Hindlimb muscle (tissue), 1 donor: ENCODE results near the gene KTN1. TPM values are rescaled to one million over a fixed set of nuclear protein-coding genes. Genes with fewer than 3 reads are reported as not detected.

Source experiments
- DNase-seq: peaks from one replicate; pipeline ENCODE4 v3.0.0-alpha.2; 2013
- polyA plus RNA-seq: library from polyadenylated mRNA; unstranded; fragments of 120-200 nt; gene quantifications from one replicate; pipeline ENCODE4 v1.2.1, GENCODE V29; 2013; ENCODE audit not compliant: insufficient read length

The KTN1 gene
- 141 TPM for polyA plus RNA-seq

GRCh38 chr14:55579724-55580469 is at the start of gene KTN1:
Gene KTN1 (plus strand): TSS chr14:55580207. CDS start chr14:55612049, 31,842 bp downstream.
- peak; percentile 82 for DNase-seq

- DNase-seq: no peak
These were observed 49.5 kb upstream of the KTN1 start for GRCh38 chr14:55530464-55530863.

- DNase-seq: no peak
These were observed 47.2 kb upstream of the KTN1 start for GRCh38 chr14:55532645-55533344.

GRCh38 chr14:55533960-55534359 is 46.0 kb upstream of the KTN1 start:
- no peak for DNase-seq

GRCh38 chr14:55535516-55536203 is 44.3 kb upstream of the KTN1 start:
- DNase-seq: no peak

- DNase-seq: no peak
These were observed 43.8 kb upstream of the KTN1 start for GRCh38 chr14:55536204-55536708.

GRCh38 chr14:55537782-55538181 is 42.2 kb upstream of the KTN1 start:
- DNase-seq: no peak

- DNase-seq: no peak
These were observed 40.0 kb upstream of the KTN1 start for GRCh38 chr14:55539975-55540374.

- no peak for DNase-seq
These were observed 38.9 kb upstream of the KTN1 start for GRCh38 chr14:55540847-55541773.

GRCh38 chr14:55545779-55546178 is 34.2 kb upstream of the KTN1 start:
- no peak for DNase-seq

GRCh38 chr14:55546212-55546874 is 33.7 kb upstream of the KTN1 start:
- DNase-seq: no peak

- DNase-seq: no peak
These were observed 32.2 kb upstream of the KTN1 start for GRCh38 chr14:55547650-55548315.

GRCh38 chr14:55553791-55554190 is 26.2 kb upstream of the KTN1 start:
- DNase-seq: no peak

- DNase-seq: peak; percentile 47
These were observed 22.9 kb upstream of the KTN1 start for GRCh38 chr14:55556929-55557623.

GRCh38 chr14:55562135-55562534 is 17.9 kb upstream of the KTN1 start:
- no peak for DNase-seq

- no peak for DNase-seq
These were observed 11.4 kb upstream of the KTN1 start for GRCh38 chr14:55568618-55569017.

- no peak for DNase-seq
These were observed 8.7 kb upstream of the KTN1 start for GRCh38 chr14:55571125-55571889.

- DNase-seq: no peak
These were observed 7.4 kb upstream of the KTN1 start for GRCh38 chr14:55572578-55572977.

GRCh38 chr14:55574988-55575387 is 5.0 kb upstream of the KTN1 start:
- no peak for DNase-seq

GRCh38 chr14:55577229-55577628 is 2.8 kb upstream of the KTN1 start:
- DNase-seq: no peak
